GM18858 (cell line): ENCODE measurements around the gene ZG16B.

Source experiments
- ATAC-seq: cut with Tn5 transposase; IDR thresholded peaks from one replicate; pipeline ENCODE4 v1.9.1; 2021; ENCODE audit not compliant: unreplicated experiment

Gene ZG16B

GRCh38 chr16:2822496-2822895, 7.6 kb upstream of the ZG16B start:
- ATAC-seq, result no peak

GRCh38 chr16:2824626-2825025, 5.5 kb upstream of the ZG16B start:
- no peak for ATAC-seq

- no peak for ATAC-seq
Measured at GRCh38 chr16:2825049-2825742, 4.9 kb upstream of the ZG16B start.

GRCh38 chr16:2825906-2826305, 4.2 kb upstream of the ZG16B start:
- ATAC-seq, result no peak

GRCh38 chr16:2826591-2827373, 3.3 kb upstream of the ZG16B start:
- ATAC-seq, result no peak

GRCh38 chr16:2827374-2827791, 2.7 kb upstream of the ZG16B start:
- ATAC-seq, result no peak

GRCh38 chr16:2827831-2828520, 2.1 kb upstream of the ZG16B start:
- ATAC-seq, result no peak

GRCh38 chr16:2828521-2828840, 1.6 kb upstream of the ZG16B start:
- no peak for ATAC-seq

GRCh38 chr16:2828876-2829430, 1.1 kb upstream of the ZG16B start:
- ATAC-seq, result no peak

GRCh38 chr16:2830355-2830695, 222 bp downstream of the ZG16B start:
- no peak for ATAC-seq

GRCh38 chr16:2831203-2831602, 1.1 kb downstream of the ZG16B start:
- ATAC-seq, result no peak

GRCh38 chr16:2833776-2834175, 3.7 kb downstream of the ZG16B start:
- ATAC-seq, result no peak

- no peak for ATAC-seq
Measured at GRCh38 chr16:2834968-2835367, 4.9 kb downstream of the ZG16B start.

- ATAC-seq, result no peak
Measured at GRCh38 chr16:2835638-2836493, 5.8 kb downstream of the ZG16B start.

GRCh38 chr16:2836646-2837508, 6.8 kb downstream of the ZG16B start:
- ATAC-seq, result no peak

GRCh38 chr16:2838928-2839327, 8.8 kb downstream of the ZG16B start:
- no peak for ATAC-seq

GRCh38 chr16:2839650-2840450, 9.7 kb downstream of the ZG16B start:
- no peak for ATAC-seq

GRCh38 chr16:2840914-2841313, 10.8 kb downstream of the ZG16B start:
- ATAC-seq, result no peak
